DMS 273 treated with DMSO at 0.1 percent for 48 hours (cell line): Measurements from ENCODE around the gene GSTM1.
A peak's percentile ranks its signal among the peaks of the same experiment; 100 is the strongest.
"Not testable (repeated sequence)": the region's sequence is repeated elsewhere in the genome, so short reads cannot be mapped to it uniquely, and the experiment has no call there.

ENCODE experiments used
- DNase-seq: peaks from one replicate; lab custom pipeline; 2025; lab: John Stamatoyannopoulos, UW

GSTM1 gene

DNA sequence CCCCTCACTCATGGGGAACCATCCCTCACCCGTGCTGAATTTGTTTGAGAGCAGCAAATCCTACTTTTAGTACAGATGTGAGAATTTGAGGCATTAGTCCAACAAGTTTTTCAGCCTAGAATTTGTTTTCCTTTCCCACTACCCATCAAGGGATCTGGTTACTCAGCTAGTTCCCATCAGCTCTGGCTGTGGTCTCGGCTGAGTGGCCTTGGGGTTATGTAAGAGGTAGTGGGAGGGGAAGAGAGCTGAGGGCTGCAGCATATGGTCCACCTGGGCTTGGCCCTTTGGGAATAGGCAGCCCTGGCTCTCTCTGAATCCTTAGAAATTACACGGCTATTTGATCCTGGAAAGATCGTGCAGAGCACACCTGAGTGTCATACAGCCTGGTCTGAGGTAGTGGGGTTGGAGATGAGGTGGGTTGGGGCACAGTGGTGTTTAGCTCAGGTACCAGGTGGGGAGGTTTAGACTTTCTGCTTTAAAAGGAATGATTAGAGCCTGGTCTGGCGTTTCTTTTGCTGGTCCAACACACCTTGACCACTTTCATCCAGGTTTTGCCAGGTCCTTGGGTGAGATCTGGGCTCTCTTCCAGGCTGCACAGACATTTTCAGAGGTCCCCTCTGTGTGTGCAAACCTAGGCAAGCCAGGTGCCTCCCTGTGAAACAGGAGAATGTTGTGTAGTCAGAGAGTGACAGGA, 27.5 kb upstream of the GSTM1 start:
- peak; percentile 15 for DNase-seq

DNA sequence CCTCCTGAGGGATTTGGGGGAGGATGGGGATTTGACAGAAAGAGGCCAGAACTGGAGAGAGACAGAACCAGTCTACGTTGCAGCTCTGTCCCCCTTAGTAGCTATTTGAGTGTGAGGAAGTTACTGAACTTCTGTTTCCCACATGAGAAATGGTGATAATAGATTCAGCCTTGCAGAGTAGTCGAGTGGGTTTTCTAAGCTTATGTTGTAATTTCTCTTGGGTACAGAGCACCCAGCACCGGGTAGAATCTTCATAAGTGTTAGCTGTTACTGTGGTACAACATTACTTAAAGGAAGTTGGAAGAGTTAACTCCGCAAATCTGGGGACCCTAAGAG, 27.0 kb upstream of the GSTM1 start:
- not testable (repeated sequence) for DNase-seq

DNA sequence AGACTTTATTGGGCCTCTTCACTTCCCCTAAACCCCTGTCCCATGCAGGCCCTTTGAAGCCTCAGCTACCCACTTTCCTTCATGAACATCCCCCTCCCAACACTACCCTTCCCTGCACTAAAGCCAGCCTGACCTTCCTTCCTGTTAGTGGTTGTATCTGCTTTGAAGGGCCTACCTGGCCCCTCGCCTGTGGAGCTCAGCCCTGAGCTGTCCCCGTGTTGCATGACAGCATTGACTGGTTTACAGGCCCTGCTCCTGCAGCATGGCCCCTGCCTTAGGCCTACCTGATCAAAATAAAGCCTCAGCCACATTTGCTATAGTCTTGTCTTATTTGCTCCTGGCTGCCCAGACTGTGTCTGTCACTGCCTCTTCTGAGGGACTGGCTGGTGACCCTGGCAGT, 26.2 kb upstream of the GSTM1 start:
- no peak for DNase-seq

DNA sequence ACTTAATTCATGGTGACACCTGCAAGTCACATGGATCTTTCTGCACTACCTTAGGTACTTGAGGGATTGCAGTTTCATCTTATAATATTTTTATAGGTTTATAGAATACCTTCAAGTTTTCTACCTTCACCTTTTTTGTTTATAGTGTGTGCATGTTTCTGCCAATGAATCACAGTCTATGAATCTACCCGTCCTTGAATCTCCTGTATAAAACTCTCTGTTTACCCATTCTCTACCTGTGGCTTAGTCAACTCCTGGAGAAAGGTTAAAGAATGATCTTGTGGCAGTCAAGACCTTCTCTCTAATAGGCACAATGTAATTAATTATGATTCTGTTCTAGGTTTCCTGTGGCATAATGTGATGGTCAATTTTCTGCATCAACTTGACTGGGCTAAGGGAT, 22.9 kb upstream of the GSTM1 start:
- DNase-seq, result no peak

DNA sequence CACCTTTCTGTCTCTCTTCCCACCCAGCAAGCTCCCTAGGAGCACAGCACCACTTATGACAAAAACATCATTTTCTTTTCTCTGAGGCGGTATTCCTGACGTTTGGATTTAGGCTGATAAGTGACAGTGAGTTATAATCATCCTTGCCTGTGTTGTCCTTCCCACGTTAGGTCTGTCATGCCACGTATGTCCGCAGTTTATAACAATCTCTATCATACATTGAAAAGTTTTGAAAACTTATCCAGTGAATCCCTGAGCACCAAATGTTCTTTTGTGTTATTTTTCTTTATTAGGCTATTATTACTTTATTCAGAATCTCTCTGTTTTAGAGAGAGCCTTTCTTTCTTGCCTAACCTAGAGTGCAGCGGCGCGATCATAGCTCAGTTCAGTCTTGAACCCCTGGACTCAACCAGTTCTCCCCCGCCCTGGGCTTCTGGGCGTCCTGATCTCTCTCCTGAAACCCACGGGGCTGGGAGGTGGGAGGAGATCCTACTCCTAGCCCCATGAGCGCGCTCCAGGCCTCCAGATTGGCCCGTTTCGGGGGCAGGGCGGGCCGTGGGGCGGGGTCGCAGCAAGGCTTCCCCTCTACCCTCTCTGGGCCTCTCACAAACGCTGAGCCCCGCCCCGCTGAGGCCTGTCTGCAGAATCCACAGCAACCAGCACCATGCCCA, 20.0 kb upstream of the GSTM1 start, which contains the start of gene GSTM2:
GSTM2 (plus strand) TSS at position 606 of the 671 bp plus-strand sequence; CDS start at position 665, 59 bp downstream.
- peak; percentile 73 for DNase-seq

DNA sequence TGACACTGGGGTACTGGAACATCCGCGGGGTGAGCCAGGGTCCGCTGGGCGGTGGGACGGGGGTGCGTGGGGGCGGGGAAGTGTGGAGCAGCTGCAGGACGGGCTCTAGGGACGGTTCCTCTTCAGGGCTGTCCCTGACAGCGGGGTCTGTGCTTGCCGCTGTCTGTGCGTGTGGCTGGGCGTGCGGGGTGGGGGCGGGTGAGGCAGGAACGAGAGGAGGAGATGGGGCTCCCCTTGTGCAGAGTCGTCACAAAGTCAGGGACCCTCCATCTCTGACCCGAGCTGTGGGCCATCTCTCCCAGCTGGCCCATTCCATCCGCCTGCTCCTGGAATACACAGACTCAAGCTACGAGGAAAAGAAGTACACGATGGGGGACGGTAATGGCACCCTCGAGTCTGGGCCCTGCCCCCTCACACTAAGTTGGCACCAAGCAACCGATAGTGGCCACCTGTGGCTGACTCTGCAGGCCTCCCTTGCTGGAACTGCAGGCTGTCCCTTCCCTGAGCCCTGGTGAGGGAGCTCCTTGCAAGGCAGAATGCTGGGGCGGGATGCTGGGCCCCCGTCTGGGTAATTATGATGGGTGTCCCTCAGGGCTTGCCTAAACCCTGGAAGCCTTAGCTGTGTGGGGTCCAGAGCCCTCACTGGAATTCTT, 19.4 kb upstream of the GSTM1 start:
- DNase-seq, result no peak

DNA sequence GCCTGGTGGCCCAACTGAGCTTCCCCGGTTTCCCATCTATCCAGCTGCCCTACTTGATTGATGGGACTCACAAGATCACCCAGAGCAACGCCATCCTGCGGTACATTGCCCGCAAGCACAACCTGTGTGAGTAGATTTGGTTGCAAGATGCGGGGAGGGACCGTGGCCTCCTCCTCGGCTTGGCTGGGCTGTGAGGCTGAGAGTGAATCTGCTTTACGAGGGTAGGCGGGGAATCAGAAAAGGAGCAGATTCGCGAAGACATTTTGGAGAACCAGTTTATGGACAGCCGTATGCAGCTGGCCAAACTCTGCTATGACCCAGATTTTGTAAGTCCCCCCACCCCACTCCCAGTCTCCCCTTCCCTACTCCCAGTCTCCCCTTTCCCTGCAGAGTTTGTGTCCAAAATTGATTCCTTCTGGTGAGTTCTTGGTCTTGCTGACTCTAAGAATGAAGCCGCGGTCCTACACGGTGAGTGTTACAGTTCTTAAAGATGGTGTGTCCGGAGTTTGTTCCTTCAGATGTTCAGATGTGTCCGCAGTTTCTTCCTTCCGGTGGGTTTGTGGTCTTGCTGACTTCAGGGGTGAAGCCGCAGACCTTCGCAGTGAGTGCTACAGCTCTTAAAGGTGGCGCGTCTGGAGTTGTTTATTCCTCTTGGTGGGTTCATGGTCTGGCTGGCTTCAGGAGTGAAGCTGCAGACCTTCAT, 18.2 kb upstream of the GSTM1 start:
- no peak for DNase-seq

DNA sequence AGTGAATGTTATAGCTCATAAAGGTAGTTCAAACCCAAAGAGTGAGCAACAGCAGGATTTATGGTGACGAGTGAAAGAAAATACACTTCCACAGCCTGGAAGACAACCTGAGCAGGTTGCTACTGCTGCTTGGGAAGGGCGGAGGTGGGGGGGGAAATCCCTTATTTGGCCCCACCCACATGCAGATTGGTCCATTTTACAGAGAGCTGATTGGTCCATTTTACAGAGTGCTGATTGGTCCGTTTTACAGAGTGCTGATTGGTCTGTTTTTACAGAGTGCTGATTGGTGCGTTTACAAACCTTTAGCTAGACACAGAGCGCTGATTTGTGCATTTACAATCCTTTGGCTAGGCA, 17.7 kb upstream of the GSTM1 start:
- DNase-seq, result not testable (repeated sequence)

DNA sequence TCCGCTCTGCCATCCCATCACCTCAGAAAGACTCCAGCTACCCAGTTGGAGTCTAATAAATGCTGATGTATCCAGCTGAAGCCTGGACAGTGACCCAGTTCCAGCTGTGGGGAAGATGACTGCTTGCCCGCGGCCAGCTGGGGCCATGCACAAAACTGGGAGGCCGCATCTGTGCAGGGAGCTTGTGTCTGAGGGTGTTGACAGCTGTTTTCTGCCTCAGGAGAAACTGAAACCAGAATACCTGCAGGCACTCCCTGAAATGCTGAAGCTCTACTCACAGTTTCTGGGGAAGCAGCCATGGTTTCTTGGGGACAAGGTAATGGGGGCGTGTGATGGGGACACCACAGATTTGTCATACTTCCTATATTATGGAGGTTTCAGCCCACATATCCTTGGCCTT, 16.6 kb upstream of the GSTM1 start:
- DNase-seq, result no peak

DNA sequence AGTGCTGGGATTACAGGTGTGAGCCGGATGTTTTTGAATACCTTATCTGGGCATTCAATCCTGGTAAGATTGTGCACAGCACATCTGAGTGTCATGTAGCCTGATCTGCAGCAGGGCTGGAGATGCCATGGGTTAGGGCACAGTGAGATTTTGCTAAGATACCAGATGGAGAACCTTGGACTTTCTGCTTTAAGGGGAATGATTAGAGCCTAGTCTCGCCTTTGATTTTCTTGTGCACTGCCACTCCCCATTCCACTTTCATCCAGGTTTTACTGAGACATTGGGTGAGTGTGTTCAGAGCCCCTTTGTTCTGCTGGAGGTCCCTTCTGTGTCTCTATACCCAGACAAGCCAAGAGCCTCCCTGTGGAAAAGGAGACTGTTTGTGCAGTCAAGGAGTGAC, 13.8 kb upstream of the GSTM1 start:
- not testable (repeated sequence) for DNase-seq

DNA sequence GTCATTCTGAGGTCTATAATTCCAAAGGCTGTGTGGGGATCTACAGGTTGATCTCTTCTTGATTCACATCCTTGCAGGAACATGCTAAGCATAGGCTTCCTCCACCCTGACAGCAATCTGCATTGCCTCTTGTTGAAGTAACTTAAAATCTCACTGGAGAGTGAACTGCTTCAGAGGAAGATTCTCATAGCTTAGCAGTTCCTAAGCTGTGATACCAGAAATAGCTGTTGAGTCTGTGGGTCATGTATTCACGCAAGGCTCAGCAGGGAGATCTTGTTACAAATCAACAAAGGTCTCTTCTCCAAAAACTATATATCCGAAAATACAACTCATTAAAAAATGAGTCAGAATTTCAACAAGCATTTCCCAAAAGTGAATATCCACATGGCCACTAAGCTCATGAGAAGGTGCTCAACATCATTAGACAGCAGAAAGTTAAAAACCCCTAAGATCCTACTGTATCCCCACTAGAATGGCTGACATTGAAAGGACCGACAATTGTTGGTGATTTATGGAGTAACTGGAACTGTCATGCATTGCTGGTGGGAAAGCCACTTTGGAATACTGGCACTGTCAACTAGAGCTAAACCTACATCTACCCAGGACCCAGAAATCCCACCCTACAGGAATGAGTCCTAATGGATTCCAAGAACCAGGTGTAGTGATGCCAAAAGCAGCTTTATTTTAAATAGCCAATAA, 10.8 kb upstream of the GSTM1 start:
- not testable (repeated sequence) for DNase-seq

DNA sequence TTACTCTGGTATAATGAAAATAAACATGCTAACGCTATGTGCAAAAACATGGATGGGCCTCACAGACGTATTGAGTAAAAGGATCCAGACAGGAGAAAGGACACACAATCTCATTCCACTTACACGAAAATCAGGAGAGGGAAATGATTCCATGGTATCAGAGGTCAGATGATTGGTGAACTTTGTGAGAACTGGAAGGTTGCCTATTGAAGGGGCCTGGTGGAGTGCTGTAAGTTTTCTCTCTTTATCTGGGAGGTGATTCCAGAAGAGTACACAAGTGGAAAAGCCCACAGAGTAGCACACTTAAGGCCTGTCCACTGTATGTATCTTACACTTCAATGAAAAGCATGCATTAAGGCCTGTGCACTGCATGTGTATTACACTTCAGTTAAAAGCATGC, 10.2 kb upstream of the GSTM1 start:
- no peak for DNase-seq

DNA sequence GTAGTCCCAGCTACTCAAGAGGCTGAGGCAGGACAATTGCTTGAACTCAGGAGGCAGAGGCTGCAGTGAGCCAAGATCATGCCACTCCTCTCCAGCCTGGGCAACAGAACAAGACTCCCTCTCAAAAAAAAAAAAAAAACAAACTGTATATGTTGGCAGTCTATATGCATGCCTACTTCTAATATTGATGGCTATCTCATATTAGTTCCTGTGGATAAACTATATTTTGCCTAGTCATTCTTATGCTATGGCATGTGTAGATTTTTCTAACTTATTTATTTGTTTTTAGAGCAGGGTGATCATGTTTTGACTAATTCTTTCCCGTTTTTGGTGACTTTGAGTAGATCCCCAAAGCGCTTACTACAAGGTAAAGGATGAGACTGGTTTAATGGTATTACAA, 9.0 kb upstream of the GSTM1 start:
- not testable (repeated sequence) for DNase-seq

DNA sequence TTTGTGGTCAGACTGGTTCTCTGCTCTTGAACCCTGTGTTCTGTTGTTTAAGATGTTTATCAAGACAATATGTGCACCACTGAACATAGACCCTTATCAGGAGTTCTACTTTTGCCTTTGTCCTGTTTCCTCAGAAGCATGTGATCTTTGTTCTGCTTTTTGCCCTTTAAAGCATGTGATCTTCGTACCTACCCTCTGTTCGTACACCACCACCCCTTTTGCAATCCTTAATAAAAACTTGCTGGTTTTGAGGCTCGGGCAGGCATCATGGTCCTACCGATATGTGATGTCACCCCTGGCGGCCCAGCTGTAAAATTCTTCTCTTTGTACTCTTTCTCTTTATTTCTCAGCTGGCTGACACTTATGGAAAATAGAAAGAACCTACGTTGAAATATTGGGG, 2.8 kb upstream of the GSTM1 start:
- not testable (repeated sequence) for DNase-seq

DNA sequence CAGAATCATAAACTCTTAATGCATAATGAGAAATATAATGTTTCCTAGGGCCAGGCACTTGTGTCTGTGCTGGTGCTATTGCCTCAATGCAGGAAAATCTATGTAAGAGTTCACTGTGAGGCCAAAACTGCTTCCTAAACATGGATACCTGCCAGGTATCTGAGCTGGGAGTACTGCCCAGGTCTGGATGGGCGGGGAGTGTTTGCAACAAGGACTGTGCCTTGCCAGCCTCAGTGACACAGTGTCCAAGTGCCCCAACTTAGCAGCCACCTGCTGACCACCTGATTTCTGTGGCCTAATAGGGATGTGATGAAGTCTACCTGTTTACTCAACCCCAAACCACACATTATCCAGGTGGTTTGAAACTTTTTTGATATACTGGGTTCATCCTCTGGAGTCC, 2.2 kb upstream of the GSTM1 start:
- not testable (repeated sequence) for DNase-seq

DNA sequence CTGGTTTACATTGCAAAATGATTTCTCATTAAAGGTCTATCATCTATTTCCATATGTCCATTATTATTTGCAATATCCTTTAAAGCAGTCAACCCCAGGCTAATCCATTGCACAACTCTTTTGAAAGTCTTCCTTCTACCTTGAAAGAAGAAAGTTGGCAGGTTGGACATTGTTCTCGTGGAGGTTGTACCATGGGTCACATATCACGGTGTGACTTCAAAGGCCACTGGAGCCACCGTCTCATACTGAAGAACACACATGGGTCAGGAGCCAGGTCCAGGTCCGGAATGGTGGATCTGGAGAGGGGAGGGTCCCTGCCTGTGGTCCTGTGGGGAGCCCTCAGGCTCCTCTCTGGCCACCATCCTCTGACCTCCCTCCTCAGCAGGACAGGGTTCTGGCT, 1.7 kb upstream of the GSTM1 start:
- not testable (repeated sequence) for DNase-seq

DNA sequence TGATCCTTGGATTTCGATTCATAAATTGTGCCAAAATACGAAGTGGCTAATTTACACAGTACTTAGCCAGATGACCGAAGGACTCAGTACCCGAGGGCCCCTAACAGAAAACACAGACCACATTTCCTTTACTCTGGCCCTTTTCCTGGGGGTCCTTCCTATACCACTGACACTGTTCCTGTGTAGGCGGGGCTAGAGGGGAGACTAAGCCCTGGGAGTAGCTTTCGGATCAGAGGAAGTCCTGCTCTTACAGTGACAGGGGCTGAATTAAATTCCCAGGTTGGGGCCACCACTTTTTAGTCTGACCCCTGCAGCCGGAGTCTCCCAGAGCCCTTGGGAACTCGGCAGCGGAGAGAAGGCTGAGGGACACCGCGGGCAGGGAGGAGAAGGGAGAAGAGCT, 508 bp upstream of the GSTM1 start:
- DNase-seq, result not testable (repeated sequence)

DNA sequence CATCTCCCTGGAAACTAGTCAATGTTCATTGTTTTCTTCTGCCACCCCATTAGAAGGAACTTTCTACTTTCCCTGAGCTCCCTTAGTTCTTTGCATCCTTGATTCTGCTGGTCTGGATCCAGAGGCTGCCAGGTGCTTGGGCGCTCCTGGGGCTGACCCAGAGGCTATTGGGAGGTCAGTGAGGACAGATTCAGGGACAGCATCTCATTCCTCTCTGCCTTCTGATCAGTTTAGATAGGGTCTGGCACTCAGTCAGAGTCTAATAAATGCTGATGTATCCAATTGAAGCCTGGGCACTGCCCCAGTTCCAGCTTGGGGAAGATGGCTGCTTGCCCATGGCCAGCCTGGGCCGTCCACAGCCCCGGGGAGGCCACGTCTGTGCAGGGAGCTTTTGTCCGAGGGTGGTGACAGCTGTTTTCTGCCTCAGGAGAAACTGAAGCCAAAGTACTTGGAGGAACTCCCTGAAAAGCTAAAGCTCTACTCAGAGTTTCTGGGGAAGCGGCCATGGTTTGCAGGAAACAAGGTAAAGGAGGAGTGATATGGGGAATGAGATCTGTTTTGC, 2.3 kb downstream of the GSTM1 start:
- no peak for DNase-seq

DNA sequence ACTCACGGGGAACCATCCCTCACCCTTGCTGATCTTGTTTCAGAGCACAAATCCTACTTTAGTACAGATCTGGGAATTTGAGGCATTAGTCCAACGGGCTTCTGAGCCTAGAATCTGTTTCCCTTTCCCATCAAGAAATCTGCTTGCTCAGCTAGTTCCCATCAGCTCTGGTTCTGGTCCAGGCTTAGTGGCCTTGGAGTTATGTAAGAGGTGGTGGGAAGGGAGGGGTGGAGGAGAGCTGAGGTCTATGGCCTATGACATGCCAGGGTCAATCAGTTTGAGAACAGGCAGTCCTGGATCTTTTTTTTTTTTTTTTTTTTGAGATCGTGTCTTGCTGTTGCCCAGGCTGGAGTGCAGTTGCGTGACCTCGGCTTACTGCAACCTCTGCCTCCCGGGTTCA, 4.1 kb downstream of the GSTM1 start:
- no peak for DNase-seq

DNA sequence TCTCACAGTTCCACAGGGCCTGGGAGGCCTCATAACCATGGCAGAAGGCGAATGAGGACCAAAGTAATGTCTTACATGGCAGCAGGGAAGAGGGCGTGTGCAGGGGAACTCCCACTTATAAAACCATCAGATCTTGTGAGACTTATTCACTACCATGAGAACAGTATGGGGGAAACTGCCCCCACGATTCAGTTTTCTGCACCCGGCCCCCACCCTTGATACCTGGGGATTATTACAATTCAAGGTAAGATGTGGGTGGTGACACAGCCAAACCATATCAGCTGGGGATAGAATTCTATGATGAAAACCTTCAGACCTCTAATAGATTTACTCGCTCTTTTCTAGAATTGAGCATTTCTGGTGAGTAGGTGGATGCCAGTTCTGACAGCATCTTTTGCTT, 6.8 kb downstream of the GSTM1 start:
- DNase-seq, result not testable (repeated sequence)

DNA sequence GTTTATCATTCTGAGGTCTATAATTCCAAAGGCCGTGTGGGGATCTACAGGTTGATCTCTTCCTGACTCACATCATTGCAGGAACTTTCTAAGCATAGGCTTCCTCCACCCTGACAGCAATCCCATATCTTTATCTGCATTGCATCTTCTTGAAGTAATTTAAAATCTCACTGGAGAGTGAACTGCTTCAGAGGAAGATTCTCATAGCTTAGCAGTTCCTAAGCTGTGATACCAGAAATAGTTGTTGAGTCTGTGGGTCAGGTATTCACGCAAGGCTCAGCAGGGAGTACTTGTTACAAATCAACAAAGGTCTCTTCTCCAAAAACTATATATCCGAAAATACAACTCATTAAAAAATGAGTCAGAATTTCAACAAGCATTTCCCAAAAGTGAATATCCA, 7.5 kb downstream of the GSTM1 start:
- not testable (repeated sequence) for DNase-seq

DNA sequence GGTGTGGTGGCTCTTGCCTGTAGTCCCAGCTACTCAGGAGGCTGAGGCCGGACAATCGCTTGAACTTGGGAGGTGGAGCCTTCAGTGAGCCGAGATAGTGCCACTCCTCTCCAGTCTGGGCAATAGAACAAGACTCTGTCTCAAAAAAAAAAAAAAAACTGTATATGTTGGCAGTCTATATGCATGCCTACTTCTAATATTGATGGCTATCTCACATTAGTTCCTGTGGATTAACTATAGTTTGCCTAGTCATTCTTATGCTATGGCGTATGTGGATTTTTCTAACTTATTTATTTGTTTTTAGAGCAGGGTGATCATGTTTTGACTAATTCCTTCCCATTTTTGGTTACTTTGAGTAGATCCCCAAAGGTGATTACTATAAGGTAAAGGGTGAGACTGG, 9.4 kb downstream of the GSTM1 start:
- no peak for DNase-seq
